HUES6 (cell line): ENCODE results near the gene NCEH1.
"Not testable (repeated sequence)": the region's sequence is repeated elsewhere in the genome, so short reads cannot be mapped to it uniquely, and the experiment has no call there.

Source experiments
- H3K27ac ChIP-seq: 2 replicates; pipeline ENCODE4 v1.7.0; 2013; ENCODE audit warnings: low read depth, mild to moderate bottlenecking, low read length, inconsistent platforms
- H3K27me3 ChIP-seq: 2 replicates; pipeline ENCODE4 v1.6.1; 2013; ENCODE audit warnings: low read length; ENCODE audit not compliant: control insufficient read depth, insufficient read depth
- H3K36me3 ChIP-seq: 2 replicates; pipeline ENCODE4 v1.6.1; 2013; ENCODE audit warnings: low read length; ENCODE audit not compliant: control insufficient read depth, insufficient read depth
- H3K4me1 ChIP-seq: 2 replicates; pipeline ENCODE4 v1.6.1; 2013; ENCODE audit warnings: low read length; ENCODE audit not compliant: control insufficient read depth, insufficient read depth
- H3K4me3 ChIP-seq: 2 replicates; pipeline ENCODE4 v1.5.1; 2013; ENCODE audit warnings: low read depth, low read length
- H3K9ac ChIP-seq: one replicate; pipeline ENCODE4 v1.6.1; 2013; ENCODE audit warnings: mild to moderate bottlenecking, low read length
- H3K9me3 ChIP-seq: 2 replicates; pipeline ENCODE4 v1.6.1; 2013; ENCODE audit warnings: low read depth, low read length; ENCODE audit not compliant: control insufficient read depth, insufficient read depth

Gene NCEH1

GRCh38 chr3:172735014-172735413 lies 24.1 kb upstream of the NCEH1 start:
- Histone ChIP-seq H3K9ac (no peak overlapping the region), H3K27ac (no peak overlapping the region), H3K27me3 (no peaks in the 10 kb centered on the region), H3K4me3 (no peak overlapping the region), H3K36me3 (no peaks in the 10 kb centered on the region), H3K9me3 (no peaks in the 10 kb centered on the region), H3K4me1 (no peaks in the 10 kb centered on the region)

- H3K4me1 ChIP-seq = no peaks in the 10 kb centered on the region
- no peak overlapping the region for H3K4me3 ChIP-seq
- H3K27me3 ChIP-seq = no peaks in the 10 kb centered on the region
- H3K9ac ChIP-seq = no peak overlapping the region
- H3K36me3 ChIP-seq = no peaks in the 10 kb centered on the region
- peaks cover 6% of the 10 kb centered on the region; the same call in 1 of the 2 replicates for H3K9me3 ChIP-seq
- H3K27ac ChIP-seq = no peak overlapping the region
These were observed 15.5 kb upstream of the NCEH1 start for GRCh38 chr3:172726380-172726779.

GRCh38 chr3:172722536-172723040 lies 11.7 kb upstream of the NCEH1 start:
- not testable (repeated sequence) for H3K27me3 ChIP-seq, H3K9ac ChIP-seq, H3K4me3 ChIP-seq, H3K4me1 ChIP-seq, H3K27ac ChIP-seq, H3K36me3 ChIP-seq
- H3K9me3 ChIP-seq = peaks cover 26% of the 10 kb centered on the region

GRCh38 chr3:172717493-172718088 lies 6.7 kb upstream of the NCEH1 start:
- no peaks in the 10 kb centered on the region for H3K4me1 ChIP-seq
- no peaks in the 10 kb centered on the region for H3K27me3 ChIP-seq
- H3K36me3 ChIP-seq = no peaks in the 10 kb centered on the region
- no peak overlapping the region for H3K27ac ChIP-seq
- H3K4me3 ChIP-seq = no peak overlapping the region
- H3K9me3 ChIP-seq = peaks cover 20% of the 10 kb centered on the region
- H3K9ac ChIP-seq = no peak overlapping the region

GRCh38 chr3:172716476-172716875 lies 5.6 kb upstream of the NCEH1 start:
- no peaks in the 10 kb centered on the region for H3K36me3 ChIP-seq
- H3K9ac ChIP-seq = no peak overlapping the region
- H3K4me3 ChIP-seq = no peak overlapping the region
- no peak overlapping the region for H3K27ac ChIP-seq
- peaks cover 20% of the 10 kb centered on the region for H3K9me3 ChIP-seq
- 0 out of 2 replicates have a peak, but pooled peaks cover under 1% of the 10 kb centered on the region for H3K4me1 ChIP-seq
- no peaks in the 10 kb centered on the region for H3K27me3 ChIP-seq

GRCh38 chr3:172713316-172713715 lies 2.4 kb upstream of the NCEH1 start:
- Histone ChIP-seq H3K27me3 (no peaks in the 10 kb centered on the region), H3K9me3 (peaks cover 6% of the 10 kb centered on the region; the same call in 1 of the 2 replicates), H3K9ac (no peak overlapping the region), H3K4me3 (no peak overlapping the region), H3K36me3 (no peaks in the 10 kb centered on the region), H3K27ac (no peak overlapping the region), H3K4me1 (peaks cover 10% of the 10 kb centered on the region)

- no peaks in the 10 kb centered on the region for H3K9me3 ChIP-seq
- H3K9ac ChIP-seq = no peak overlapping the region
- no peak overlapping the region for H3K27ac ChIP-seq
- H3K4me1 ChIP-seq = peaks cover 10% of the 10 kb centered on the region
- H3K27me3 ChIP-seq = no peaks in the 10 kb centered on the region
- H3K36me3 ChIP-seq = no peaks in the 10 kb centered on the region
- peak overlapping the region; percentile 73 for H3K4me3 ChIP-seq
These were observed 558 bp upstream of the NCEH1 start for GRCh38 chr3:172711454-172711795.

- peaks cover 10% of the 10 kb centered on the region for H3K4me1 ChIP-seq
- H3K4me3 ChIP-seq = peak overlapping the region; percentile 73
- H3K36me3 ChIP-seq = no peaks in the 10 kb centered on the region
- no peaks in the 10 kb centered on the region for H3K9me3 ChIP-seq
- peak overlapping the region; percentile 69 for H3K9ac ChIP-seq
- no peak overlapping the region for H3K27ac ChIP-seq
- H3K27me3 ChIP-seq = no peaks in the 10 kb centered on the region
These were observed 848 bp downstream of the NCEH1 start for GRCh38 chr3:172709774-172710663.

GRCh38 chr3:172708921-172709773 lies 1.7 kb downstream of the NCEH1 start:
- H3K4me1 ChIP-seq = peaks cover 10% of the 10 kb centered on the region
- no peak overlapping the region for H3K27ac ChIP-seq
- 0 out of 2 replicates have a peak overlapping the region, but pooled peaks have one; percentile 73 for H3K4me3 ChIP-seq
- H3K27me3 ChIP-seq = no peaks in the 10 kb centered on the region
- H3K36me3 ChIP-seq = no peaks in the 10 kb centered on the region
- H3K9me3 ChIP-seq = no peaks in the 10 kb centered on the region
- no peak overlapping the region for H3K9ac ChIP-seq

- Histone ChIP-seq H3K27me3 (no peaks in the 10 kb centered on the region), H3K4me1 (peaks cover 10% of the 10 kb centered on the region), H3K9me3 (no peaks in the 10 kb centered on the region), H3K27ac (no peak overlapping the region), H3K4me3 (no peak overlapping the region), H3K9ac (no peak overlapping the region), H3K36me3 (no peaks in the 10 kb centered on the region)
These were observed 2.9 kb downstream of the NCEH1 start for GRCh38 chr3:172707967-172708366.
